ENCODE measurements around the gene RAB11FIP2.

RAB11FIP2 gene

DNA sequence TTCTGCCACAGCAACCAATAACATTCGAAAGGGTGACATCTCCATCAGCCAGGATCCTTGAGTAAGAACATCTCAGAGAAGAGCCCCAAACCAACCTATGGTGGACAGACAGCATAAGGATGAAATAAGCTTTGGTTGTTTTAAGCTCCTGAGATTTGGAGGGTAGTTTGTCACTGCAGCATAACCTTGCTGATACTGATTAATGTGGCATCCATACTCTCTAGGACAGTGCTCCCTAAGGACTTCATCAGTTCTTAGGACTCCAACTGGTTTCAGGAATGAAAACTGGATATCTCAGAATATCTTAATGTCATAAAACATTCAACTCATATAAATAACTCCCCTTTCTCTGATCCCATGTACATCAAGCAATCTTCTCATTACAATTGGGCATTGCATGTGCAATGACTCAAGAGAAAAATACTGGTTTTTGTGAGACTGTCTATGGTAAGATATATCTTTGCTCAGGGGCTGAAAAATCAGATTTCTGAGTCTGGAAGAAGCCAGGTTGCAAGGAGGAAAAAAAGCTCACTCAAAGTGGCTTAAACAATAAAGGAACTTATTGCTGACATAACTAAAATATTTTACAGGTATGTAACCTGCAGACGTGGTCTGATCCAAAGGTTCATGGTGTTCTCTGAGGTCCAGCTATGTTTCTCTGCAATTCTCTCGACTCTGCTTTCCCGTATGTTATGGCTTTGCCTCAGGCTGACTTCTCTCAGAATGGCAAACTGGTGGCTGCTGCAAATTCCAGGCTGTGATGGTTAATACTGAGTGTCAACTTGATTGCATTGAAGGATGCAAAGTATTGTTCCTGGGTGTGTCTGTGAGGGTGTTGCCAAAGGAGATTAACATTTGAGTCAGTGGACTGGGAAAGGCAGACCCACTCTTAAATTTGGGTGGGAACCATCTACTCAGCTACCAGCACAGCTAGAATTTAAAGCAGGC, 65.7 kb downstream of the RAB11FIP2 start:
- no peak for DNase-seq

DNA sequence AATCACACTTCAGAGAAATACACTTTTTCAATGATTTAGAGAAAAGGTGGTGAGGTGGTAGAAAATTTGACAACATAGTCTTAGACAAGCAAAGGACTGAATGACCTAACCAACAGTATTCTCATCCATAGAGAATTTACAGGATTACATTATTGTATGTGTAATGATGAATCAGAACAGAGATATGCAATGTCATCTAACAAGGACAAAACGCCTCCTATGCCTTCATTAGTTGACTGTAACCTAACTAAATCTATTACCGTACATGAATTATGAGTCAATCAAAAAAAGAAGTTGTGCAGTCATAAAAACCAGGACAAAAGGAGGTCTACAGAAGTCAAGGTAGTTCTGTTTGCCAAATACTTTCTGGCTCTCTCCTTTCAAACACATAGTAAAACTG, 66.5 kb downstream of the RAB11FIP2 start:
- DNase-seq: no peak

DNA sequence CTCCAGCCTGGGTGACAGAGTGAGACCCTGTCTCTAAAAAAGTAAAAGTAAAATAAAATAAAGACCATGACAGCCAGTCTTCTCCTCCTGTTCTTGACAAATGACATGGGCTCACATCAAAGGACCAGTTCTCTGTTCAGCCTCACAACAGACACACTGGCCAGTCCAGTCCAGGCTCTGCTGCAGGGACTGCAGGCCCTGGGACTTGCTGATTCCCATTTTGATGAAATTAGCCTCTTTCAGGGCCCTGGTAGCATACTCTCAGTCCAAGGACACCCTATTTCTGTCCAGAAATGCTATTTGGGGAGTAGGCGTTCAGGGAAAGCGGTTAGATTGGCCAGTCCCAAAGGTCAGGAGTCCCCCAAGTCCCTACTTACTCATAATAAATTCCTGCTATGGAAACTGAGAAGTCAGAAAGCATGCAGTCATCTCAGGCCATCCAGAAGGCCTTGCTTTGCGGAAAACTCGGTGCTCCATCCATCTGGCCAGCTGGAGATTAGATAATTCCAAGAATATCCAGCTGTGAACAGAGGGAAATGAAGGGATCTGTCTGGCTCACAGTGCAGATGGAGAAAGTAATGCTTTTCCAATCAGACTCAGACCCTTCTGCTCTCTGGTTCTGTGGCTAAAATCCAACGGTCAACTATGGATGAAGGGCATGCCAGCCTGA, 74.4 kb downstream of the RAB11FIP2 start:
- DNase-seq: no peak

GRCh38 chr10:117970962-117971361, 75.8 kb downstream of the RAB11FIP2 start:
- DNase-seq: no peak

- DNase-seq: no peak
Observed at GRCh38 chr10:117969592-117969991, 77.1 kb downstream of the RAB11FIP2 start.

DNA sequence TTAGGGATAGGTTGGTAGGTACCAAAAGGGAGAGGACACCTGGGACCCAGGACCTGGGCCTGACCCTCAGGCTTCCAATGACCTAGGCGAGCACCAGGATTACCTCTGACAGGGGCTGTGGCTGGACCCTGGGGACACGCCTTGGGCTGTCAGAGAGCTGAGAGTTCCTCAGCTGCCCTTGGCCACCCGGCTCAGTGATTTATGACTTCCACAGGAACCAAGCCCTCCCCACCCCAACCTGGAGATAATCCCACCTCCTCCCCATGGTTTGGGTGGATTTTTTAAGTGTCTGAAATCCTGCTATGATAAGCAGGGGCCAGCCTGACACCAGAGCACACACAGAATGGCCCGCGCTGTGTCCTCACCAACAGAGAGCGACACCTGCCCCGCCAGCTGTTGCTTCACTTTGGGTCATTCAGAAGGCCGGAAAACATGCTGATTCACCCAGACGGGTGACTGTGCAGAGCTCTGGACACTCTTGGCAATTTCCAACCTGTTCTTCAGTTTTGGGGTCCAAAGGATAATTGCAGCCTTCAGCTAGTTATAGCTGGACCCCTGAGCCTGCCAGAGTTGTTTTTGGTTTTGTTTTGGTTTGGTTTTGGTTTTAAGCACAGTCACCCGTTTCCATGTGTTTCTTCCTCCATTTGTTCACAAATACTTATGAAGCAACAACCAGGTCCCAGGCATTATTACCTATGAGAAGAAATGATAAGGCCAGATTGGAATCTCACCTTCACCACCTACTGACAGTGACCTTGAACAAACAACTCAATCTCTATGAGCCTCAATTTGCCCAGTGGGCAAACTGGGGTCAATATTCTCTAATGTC, 78.2 kb downstream of the RAB11FIP2 start:
- no peak for DNase-seq

DNA sequence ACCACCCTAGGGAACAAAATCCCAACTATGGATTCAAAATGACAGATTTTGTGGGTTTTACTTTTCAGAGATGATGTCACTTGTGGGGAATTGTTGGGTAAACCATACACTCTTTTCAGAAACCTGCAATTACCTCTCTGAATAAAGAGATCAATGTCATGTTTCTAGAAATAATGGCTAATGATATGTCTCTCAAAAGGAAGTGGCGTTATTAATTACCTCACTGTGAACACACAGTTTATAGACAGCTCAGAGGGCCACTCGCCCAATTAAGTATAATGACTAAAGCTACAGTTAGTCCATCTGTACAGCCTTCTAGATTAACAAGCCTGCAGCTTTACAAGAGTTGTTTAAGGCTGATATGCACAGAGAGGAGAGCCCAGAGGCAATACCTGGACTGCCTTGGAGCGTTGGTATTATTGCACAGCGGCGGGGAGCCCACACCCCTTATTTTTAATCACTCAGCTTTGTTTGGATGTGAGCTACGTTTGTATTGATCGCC, 79.5 kb downstream of the RAB11FIP2 start:
- no peak for DNase-seq

- DNase-seq: no peak
Observed at GRCh38 chr10:117965984-117966383, 80.8 kb downstream of the RAB11FIP2 start.

GRCh38 chr10:117964536-117964935, 82.2 kb downstream of the RAB11FIP2 start:
- no peak for DNase-seq

DNA sequence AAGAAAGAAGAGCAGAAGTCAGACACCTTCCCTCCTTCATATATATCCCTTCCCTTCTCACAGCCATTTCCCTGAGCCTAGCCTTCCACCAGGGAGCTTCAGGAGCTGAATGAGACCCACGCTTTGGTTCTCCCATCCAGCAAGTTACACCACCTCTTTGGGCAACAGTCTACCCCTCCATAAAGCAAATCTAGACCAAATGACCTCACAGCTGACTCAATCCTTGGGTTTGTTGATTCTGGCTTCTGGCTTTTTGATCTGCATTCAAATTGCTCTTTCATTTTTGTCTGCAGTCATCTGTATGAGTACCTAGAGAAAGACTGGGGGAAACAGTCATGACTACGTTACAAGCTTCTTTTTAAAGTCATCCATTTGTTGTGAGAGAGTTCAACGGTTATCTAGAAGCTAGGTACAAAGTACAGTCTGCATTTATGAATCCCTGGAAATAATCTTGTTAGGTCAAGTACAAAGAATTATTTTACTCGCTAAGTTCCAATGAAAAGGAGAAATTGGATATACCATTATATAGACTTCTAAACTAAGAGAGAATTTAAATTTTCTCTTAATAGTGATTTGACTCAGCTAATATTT, 86.3 kb downstream of the RAB11FIP2 start:
- DNase-seq: no peak

GRCh38 chr10:117956972-117957371, 89.8 kb downstream of the RAB11FIP2 start:
- DNase-seq: no peak

DNA sequence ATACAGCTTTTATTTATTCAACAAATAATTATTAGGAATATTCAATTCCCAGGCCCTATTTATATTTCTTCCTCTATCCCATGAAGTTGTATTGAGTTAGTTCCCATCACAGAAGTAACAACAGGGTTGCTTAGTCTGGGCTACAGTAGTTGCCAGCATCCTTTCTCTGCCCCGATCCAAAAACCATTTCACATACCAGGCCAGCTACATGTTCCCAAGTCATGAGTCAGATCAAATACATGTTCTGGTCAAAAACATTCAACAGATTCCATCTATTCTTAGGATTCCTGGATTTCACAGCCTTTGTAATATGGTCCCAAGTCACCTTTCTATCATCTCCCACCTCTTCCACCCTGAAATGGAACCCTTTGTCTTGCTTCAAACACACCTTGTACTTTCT, 91.6 kb downstream of the RAB11FIP2 start:
- DNase-seq: no peak

All from NCI-H1694 (cell line).